ELR (cell line): ENCODE measurements around the gene TBX5.
A peak's percentile ranks its signal among the peaks of the same experiment; 100 is the strongest.

Experiments used
- DNase-seq: peaks from one replicate; pipeline ENCODE4 v3.0.0-alpha.2; 2015; ENCODE audit warnings: low read depth

TBX5 gene

DNA sequence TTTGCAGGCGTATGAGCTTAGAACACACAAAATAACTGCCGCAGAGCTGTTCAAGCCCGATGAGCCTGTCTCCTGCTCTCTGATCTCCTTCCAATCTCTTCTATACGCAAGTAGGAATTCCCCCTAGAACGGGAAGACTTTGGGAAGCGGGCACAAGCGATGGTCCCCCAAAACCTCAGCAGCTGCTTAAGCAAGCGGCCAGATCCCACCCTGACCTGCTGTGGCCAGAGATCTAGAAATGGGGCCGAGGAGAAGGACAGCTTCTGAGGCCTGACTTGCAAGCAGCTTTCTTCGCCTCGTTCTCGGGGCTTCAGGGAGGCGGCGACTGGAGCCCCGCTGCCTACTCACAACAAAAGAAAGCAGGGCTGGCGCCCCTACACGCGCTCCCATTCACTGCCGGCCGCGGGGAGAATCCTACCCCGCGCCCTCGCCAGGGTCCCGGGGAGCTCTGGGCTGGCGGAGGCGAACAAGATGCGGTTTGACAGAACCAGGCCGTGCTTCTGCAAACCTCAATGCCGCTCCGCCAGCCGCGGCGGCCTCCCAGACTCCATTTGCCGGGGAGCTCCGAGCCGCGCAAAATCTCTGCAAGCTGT is 922 bp downstream of the TBX5 start:
- peak; percentile 56 for DNase-seq

DNA sequence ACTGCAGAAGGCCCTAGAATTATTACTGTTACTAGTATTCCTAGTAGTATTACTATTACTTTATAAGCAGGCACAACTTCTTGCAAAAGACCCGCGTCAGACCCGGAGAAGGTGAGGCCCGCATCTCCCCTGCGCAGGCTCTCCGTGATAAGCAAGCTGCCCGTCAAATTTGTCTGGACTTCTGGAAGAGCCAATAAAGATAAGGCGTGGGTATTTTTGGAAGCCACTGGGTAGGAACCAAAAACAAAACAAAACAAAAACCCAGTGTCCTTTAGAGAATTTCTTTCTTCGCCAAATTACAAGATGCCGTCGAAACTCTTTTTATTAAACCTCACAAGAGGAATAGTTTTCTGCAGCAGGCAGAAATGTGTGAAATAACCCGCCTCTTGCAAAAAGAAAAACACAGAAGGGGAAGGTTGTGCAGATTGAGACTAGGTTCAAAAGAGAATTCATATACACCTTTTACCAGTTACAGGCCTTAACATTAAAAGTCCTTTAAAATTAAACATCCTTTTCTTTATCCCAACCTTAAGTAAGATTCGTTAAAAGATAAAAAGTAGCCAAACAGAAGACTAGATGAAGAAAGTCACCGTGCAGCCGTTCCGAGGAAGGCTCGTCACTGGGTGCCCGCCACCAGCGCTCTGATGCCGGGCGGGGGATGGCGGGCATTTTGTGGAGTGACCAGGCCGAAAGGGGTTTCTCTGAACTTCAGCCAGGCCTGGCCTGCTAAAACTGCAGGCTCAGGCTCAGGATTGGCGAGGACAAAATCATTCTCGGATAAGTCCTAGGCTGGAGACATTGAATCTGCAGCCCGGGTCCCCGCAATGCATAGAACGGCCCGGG is 1.6 kb downstream of the TBX5 start:
- DNase-seq = peak; percentile 59

DNA sequence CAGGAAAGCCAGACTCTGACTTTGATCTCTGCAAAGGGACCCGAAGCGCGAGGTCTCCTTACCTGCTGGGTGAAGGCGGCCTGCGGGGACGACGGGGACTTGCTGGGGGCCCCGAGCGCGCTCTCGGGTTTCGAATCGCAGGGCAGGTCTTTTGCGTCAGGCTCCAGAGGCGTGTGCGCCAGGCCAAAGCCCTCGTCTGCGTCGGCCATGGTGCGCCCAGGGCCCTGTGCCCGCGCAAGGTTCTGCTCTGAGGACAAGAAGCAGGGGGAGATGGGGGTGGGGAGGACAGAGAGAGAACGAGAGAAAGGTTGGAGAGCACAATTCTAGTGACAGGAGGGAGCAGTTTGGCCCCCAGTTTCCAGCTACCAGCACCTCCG is 2.3 kb downstream of the TBX5 start:
- peak; percentile 75 for DNase-seq

DNA sequence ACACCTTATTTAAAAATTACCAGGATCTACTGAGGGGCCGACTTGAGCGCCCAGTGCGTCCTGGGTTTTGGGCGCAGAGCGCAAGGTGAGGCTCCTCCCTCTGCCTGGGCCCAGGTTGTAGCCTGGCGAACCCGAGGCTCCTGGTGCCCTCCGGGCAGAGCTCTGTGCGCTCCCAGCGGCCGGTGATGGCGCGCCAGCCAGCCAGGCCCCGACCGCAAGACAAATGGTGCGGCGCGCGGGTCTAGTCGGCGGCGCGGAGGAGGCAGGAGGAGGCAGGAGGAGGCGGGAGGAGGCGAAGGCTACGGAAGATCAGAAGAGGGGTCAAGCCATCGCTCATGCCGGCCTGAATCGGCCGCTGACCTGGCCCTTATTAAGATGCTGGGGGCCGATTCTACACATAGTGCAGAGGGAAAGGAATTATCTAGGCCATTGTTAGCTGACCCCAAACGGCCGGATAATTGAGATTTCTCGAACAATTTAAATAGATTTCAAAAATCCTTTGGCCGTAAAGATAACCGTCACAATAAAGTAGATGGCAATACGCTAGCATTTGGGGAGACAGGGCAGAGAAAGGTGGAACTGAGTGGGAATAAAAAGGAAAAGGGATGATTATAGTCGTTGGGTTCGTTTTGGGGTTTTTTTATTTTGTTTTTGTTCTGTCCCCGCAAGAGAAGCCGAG is 2.8 kb downstream of the TBX5 start:
- DNase-seq = peak; percentile 89

DNA sequence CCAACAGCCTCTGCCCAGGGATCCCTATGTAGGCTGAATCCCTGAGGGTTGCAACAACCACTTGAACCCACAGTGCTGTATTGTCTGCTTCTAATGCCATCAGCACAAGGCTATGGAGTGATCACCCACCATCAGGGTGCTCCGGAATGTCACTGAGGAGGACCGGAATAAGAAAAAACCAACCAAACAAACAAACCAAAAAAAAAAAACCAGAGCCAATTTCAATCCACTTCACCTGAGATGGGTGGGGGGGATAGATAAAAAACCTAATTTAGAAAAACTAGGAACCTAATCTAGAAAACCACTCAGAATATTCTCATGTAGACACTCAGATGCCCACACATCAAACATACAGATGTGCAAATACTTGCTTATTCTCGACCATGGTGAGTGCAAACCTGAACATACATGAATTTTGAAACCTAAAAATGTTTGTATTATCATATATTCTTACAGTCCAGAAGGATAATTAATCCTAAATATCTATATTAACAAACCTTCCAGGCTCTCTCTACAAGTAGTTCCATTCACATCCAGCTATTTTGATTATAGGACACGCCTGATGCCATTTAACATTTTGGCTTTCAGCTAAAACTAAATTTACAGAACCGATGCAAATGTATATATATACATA is 3.7 kb downstream of the TBX5 start:
- DNase-seq = peak; percentile 32

DNA sequence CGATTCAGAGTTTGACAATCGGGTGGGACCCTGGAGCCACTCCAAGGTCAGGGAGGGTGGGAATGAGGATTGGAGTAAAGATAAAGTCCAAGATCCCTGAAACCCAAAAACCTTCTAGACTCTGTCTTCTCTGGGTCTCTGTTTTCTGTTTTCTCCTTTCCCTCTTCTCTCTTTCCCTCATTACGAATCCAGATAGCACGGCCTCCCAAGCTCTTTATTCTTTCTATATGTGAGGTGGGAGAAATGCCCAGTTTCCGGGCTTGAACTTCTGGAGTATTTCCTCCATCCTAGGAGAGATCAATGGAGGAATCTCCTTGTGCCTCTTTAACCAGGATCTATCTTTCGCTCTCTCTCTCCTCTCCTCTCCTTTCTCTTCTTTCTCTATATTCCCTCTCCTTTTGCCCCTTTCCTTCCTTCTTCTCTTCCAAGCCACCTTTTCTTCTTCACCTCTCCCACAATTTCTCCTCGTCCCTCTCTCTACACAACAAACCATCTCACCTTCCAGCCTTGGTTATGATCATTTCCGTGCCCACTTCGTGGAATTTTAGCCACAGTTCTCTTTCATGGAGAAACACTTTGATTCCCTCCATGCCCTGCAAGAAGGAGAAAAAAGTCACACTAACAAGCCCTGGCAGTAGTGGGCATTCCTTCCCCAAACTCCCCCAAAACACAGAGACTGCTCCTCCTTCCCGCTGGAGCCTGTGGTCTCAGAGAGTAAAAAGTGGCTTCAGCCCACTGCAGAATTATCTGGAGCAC is 4.4 kb downstream of the TBX5 start:
- peak; percentile 61 for DNase-seq

DNA sequence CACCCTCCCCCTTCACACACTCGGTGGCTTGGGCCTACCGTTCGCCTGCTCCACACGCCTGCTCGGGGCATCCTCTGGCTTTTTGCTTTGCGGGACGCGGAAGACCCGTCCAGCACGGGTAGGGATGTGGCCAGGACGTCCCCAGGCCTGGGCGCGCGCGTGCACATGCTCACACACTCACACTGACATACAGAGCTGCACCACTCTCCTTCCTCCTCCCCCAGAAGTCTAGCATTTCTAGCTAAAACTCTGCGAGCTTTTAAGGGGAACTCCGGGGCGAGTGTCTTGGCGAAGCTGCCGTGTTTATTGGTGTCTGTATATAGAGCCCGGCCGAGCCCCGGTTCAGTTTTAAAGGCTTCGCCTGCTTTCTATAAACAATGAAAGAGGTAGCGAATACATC is 5.0 kb downstream of the TBX5 start:
- peak; percentile 83 for DNase-seq

DNA sequence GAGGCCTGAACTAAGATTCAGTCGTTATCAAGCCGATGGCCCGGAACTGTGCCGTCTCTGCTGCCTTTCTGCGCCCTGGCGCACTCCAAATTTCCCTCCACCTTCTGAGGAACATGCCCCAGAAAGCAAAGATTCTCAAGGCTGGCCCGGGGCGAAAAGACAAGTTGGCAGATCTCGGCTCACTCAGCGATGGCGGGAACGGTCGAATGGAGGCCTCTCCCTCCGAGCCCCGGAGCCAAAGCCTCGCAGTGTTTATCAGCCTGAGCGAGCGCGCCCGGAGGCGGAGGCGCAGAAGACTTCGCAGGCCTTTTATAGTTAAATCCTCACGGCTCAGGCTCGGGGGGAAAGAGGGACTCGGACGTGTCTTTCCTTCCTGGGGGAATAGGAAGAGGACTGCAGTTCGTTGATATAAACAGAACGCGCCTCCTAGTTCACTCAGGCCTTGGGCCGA is 5.6 kb downstream of the TBX5 start:
- peak; percentile 52 for DNase-seq

DNA sequence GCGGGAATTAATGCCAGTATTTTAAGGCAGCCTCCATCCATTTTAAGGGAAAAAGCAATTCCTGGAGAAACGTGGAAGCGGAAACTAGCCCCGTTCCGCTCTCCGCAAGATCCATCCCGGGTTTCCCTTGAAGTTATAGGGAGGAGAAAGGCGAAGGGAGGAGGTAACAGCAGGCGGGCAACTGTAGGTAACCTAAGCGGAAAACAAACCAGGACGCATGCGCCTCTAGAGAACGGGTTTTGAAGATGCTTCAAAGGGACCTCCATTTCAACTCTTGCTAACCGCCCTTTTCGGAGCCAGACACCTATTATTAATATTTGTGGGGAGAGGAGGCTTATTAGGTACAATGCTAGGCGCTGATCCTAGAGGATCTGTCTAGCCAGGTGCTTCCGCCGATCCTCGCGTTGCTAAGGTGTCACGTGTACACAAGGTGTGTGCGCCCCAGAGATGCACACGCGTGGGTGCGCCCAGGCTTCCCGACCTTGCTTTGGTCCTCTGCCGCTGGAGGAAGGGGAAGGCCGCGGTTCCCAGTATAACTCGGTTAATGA is 6.2 kb downstream of the TBX5 start:
- DNase-seq = peak; percentile 94

DNA sequence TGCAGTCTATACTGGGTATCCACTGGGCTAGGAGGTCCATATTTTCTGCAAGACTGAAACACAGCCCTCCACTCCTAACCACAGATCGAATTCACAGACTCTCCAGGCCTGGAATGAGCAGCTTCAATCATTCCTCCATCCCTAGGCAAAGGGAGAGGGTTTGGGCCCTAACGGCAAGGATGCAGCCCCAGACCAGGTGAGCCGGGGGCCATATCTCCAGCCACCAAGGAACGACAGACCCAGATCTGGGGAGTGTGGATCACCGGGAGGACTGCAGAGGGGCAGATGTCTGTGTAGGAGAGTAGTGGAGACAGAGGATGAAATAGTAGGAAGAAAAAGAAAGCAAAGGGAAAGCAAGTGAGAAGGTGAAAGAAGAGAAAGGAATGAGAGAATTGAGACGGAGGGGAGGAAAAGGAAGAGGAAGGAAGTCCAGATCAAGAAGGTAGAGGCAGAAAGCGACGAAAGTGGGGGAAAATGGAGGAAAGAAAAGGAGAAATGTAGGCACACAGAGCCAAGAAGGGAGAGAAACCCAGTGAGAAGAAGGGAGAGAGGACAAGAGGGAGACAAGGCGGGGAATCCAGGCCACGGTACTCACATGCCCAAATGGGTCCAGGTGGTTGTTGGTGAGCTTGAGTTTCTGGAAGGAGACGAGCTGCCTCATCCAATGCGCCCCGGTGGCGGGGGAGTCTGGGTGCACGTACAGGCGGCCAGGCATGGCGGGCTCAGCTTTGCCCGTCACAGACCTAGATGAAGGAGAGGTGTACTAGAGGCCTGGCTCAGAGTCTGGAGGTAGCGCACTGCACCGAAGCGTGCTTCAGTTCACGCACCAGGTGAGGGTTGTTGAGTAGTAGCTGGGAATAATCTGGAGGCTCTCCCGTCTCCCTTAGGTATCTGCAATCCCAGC is 7.7 kb downstream of the TBX5 start:
- DNase-seq = no peak

DNA sequence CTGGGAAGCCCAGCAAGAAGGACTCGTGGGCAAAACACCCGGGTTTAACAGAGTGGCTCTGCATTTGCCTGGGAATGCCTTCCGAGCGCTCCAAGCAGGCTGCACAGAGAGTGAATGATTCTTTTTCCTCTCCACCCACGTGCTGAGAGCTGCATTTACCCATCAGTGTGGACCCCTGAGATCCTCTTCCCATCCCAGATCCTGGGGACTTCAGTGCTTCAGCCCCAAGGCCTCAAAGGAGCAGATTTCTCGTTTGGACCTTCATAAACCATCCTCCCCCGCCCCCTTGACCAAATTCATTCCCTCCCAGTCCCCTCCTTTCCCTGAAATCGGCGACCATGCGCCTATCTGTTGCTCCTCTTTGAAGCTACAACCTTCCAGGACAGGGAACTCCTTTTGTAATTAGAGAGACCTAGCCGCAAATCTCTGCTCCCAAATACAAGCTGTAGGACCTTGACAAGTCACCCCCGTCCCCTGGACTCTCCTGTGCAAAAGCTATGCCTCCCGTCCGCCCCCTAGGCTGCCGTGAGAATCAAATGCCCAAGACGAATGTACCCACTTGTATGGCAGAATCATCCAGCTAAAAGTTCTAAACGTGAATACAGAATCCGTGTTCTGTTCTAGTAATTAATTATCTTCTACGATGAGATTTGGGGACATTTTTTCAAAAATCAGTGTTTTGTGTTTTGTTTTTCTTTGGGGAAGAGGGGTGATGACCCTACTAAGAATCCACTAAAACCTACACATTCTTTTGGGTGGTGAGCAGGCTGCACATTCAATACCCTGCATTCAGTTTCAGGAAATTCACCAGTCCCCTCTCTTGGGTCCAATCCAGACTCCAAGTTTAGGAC is 8.8 kb downstream of the TBX5 start:
- peak; percentile 29 for DNase-seq

DNA sequence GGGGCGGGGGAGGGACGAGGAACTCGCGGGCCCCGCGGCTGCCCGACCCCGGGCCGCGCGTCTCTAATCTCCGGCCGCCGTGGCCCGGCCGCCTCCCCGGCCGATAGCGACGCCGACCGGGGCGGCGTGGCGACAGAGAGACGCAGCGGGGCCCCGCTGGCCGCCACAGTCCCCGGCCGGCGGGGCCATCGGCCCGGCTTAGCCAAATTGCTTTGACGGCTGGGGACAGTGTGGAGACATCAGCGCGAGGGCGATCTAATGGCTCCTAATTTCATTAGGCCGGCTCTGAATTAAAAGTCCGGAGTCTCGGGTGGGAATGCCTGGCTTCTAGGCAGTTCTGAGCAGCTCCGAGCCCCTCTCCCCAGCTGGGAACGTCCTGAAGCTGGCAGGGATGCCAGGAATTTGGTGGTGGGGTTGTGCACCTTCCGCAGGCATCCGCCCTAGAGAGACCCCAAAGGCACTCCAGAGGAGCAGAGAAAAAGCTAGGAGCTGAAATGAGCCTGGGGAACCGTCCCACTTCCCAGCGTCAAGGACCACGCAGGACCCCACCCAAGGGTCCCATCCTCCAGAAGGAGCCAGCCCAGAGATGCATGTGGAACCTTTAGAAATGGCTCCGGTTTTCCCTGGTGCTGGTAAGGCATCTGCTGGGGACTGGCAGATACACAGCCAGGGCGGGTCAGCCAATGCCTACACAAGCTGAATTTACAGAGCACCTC is 9.6 kb downstream of the TBX5 start:
- peak; percentile 46 for DNase-seq

DNA sequence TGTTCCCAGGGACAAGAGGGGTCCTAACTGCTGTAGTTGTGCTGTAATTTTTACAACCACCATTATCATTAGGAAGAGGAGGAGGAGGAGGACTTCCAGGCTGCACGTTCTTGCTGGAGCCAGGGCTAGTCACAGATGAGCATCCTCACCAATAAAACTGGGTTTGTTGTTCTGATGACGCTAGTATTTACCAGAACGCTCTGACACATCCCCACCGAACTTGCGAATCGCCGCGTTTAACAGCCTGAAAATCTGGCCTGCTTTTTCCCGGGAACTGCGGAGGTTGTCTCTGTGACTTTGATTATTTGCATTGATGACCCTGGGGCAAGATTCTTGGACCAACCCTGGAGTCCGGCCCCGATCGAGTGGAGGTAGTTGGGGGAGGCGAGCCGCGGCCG is 10.2 kb downstream of the TBX5 start:
- peak; percentile 87 for DNase-seq

DNA sequence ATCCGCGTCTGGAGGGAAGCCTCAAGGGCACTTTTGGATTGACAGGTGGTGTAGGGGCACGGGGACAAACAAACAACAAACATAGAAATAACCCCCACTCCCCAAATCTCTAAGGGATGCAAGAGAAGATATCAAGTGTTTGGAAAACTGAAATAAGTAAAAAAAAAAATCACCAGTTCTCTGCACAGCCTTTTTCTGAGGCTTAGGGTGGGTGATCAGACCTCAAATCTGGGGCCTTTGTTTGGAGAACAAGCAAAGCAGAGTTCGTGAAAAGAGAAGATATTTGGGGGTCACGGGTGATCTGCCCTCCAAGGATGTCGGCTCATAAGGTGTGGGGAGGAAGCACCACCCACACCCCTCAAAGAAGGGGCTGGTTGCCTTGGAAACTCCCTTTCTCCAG is 10.7 kb downstream of the TBX5 start:
- DNase-seq = no peak

DNA sequence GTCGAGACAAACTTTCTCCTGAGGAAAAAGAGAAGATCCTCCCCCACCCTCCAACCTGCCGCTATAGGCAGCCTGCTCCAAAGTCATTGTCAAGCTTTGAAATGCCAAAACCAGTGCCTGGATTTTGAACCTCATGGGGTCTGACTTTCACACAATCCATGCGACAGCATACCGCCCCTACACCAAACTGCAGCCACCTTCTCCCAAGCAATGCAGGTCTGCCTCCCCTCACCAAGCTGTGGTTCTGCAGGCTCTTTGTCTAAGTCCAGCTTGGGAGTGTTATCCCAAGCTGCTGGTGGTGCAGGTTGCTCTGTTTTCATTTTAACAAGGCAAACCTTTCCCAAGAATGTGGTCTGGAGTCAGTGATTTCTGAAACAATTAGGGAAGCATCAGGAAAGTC is 12.4 kb downstream of the TBX5 start:
- no peak for DNase-seq

DNA sequence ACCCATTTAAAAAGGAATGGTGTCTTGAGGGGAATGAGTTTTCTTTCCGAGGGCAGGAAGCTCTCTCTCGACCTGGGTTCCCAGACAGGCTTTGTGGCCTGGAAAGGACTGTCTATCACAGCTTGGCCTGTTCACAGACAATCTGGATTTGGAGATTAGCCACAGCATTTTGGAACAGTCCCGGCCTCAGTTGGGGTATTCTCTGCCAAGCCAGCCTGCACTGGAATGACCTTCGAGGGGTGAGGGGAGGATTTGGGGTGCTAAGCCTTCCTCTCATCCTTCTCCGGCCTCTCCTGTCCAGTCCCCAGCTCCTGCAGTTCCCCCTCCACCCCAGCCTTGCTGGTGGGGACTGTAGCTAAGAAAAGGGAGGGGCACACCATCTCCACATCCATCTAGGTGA is 13.0 kb downstream of the TBX5 start:
- no peak for DNase-seq

DNA sequence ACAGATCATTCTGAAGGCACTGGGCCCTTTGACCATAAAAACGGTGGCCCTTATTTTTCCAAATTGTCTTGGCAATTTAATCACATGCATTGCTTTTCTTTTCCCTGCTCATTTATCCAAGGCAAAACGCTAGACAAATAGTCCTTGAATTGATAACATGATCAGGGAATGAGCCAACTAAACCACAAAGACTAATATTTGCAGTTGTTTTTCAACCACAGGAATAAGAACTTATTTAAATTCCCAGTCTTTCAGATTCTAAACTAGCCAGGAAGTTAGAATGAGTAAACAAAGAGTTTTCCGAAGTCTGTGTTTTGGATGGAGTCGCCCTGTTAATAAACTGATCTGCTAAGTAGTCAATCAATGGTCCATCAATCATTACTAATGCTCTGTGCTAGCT is 14.9 kb downstream of the TBX5 start:
- no peak for DNase-seq

DNA sequence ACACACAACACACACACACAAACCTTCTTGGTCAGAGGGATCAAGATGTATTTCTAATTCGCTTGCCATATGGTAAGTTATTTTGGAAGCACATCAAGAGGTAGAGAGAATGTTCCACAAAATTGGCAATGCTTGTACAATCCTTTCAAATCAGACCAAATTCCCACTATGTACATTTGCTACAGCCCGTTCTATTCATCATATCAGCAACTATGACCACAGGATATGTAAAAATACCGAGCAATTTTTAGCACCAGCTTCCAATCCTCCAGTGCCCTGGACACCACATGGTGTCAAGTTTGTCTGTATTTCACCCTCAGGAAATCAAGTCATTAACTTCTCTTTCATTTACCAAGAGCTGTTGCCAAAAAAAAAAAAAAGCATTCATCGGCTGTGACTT is 21.2 kb downstream of the TBX5 start:
- no peak for DNase-seq

DNA sequence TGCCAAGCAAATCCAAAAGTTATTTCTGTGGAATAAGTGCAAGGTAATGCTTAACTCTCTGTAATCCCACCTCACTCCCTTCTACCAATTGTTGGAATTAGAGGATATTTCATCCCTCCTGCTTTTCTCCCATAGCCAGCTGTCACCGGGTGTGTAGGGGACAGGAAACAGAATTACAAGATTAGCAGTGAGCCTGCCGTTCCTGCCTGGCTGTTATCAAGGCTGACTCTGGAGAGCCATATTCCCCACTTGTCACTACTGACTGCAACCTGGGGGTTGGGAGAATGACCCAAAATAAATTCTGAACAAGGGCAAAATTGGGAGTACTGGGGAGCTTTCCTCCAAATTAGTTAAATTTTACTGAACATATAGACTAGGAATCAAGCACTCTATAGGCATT is 24.8 kb downstream of the TBX5 start:
- DNase-seq = no peak
